Sigmoid colon (tissue), 7 donors: ENCODE data around the gene KNDC1. TPM values are rescaled to one million over a fixed set of nuclear protein-coding genes. Genes with fewer than 3 reads are reported as not detected.

Source experiments
- DNase-seq: peaks from one replicate; pipeline ENCODE4 v3.0.0-alpha.2; 2019
- H3K27ac ChIP-seq, 4 donors: fragments of 200-600 bp; sonication (generic); one replicate each; pipeline ENCODE4 v1.5.1; 2016 to 2019; ENCODE audit warnings: mild to moderate bottlenecking in 1 of 4
- H3K27me3 ChIP-seq, 3 donors: fragments of 200-600 bp; sonication (generic); one replicate each; pipeline ENCODE4 v1.5.1; 2019; ENCODE audit warnings: mild to moderate bottlenecking in 1 of 3
- H3K36me3 ChIP-seq, 4 donors: fragments of 200-600 bp; sonication (generic); one replicate each; pipeline ENCODE4 v1.5.1; 2016 to 2019
- H3K4me1 ChIP-seq, 4 donors: fragments of 200-600 bp; sonication (generic); one replicate each; pipeline ENCODE4 v1.5.1; 2017 to 2019
- H3K4me3 ChIP-seq, 4 donors: fragments of 200-600 bp; sonication (generic); one replicate each; pipeline ENCODE4 v1.5.1; 2017 to 2019; ENCODE audit warnings: mild to moderate bottlenecking in 2 of 4, moderate library complexity in 1 of 4
- H3K9me3 ChIP-seq, 4 donors: fragments of 200-600 bp in 3 of 4; sonication (generic) in 3 of 4; one replicate each; pipeline versions ENCODE4 v1.5.1 to v1.6.1; 2013 to 2019
- CTCF ChIP-seq, 4 experiments: fragments of 450-650 bp in 3 of 4; fragments of 200-600 bp in 1 of 4; IDR thresholded peaks; one replicate each; pipeline ENCODE4 v1.5.1; 2016 to 2019; ENCODE audit warnings: antibody characterized with exemption in 4 of 4, mild to moderate bottlenecking in 3 of 4, moderate library complexity in 2 of 4
- EP300 ChIP-seq, 4 donors: sonication (generic); formaldehyde crosslinking; IDR thresholded peaks; one replicate each; pipeline ENCODE4 v1.6.1; 2017; ENCODE audit warnings: antibody characterized with exemption in 4 of 4
- POLR2A ChIP-seq, 2 donors: fragments of 450-650 bp; IDR thresholded peaks; one replicate each; pipeline ENCODE4 v1.6.1; 2016; ENCODE audit warnings: antibody characterized with exemption in 2 of 2, mild to moderate bottlenecking in 2 of 2, moderate library complexity in 2 of 2
- POLR2AphosphoS5 ChIP-seq, 4 donors: sonication (generic); formaldehyde crosslinking; IDR thresholded peaks; one replicate each; pipeline ENCODE4 v1.6.1; 2017; ENCODE audit warnings: antibody characterized with exemption in 4 of 4
- WGBS, 2 donors: extraction: QIAGEN DNeasy Blood & Tissue Kit; methylation state at CpG; one replicate each; pipeline ENCODE4 v1.1.7; 2013; 5-methylcytosine and 5-hydroxymethylcytosine counted together
- intact Hi-C: fragments of 100-400 bp; cut with DNase I; formaldehyde crosslinking; loops from one replicate; pipeline ENCODE4 v1.15.1; 2023
- polyA plus RNA-seq, 3 donors: library from polyadenylated mRNA; stranded (reverse); fragments of 200-250 nt; gene quantifications; one replicate each; pipeline ENCODE4 v1.2.3, GENCODE V29; 2013
- total RNA-seq, 4 donors: library from RNA; depleted of rRNA; stranded (reverse); fragments of >200 nt; gene quantifications; one replicate each; pipeline ENCODE4 v1.1.0, GENCODE V29; 2016
- donor health status: healthy with polysubstance abuse.
- donor health status: Bipolar disorder and iron deficiency.
- donor health status: healthy.

KNDC1 gene
- total and polyA plus RNA-seq, 7 donors, result under 0.01 to 1.9 (median 0.26) TPM; not detected in 1

GRCh38 chr10:133252223-133252552, 92.2 kb downstream of the KNDC1 start:
- Histone ChIP-seq H3K9me3 (no peaks in the 10 kb centered on the region), H3K27me3 (peaks cover 0 to 47% (median 19%) of the 10 kb centered on the region in 3 donors), H3K4me3 (no peak overlapping the region), H3K4me1 (peaks cover 0 to 1% (median under 1%) of the 10 kb centered on the region in 4 donors), H3K36me3 (no peaks in the 10 kb centered on the region), H3K27ac (no peak overlapping the region)
- 66 to 85% methylated on average over 12 of the region's 12 CpGs for WGBS, 2 donors
- no peak for DNase-seq
- intact Hi-C loops, result no loop called here
- TF ChIP-seq CTCF (IDR thresholded peaks at IDR 0.05) (no peak), EP300 (IDR thresholded peaks at IDR 0.05) (no peak), POLR2AphosphoS5 (IDR thresholded peaks at IDR 0.05) (no peak), POLR2A (IDR thresholded peaks at IDR 0.05) (no peak)

GRCh38 chr10:133253361-133253955, 93.4 kb downstream of the KNDC1 start:
- no peak overlapping the region for H3K4me3 ChIP-seq
- intact Hi-C loops, result no loop called here
- TF ChIP-seq CTCF (IDR thresholded peaks at IDR 0.05), result no peak
- TF ChIP-seq EP300 (IDR thresholded peaks at IDR 0.05), result no peak
- TF ChIP-seq POLR2AphosphoS5 (IDR thresholded peaks at IDR 0.05), result no peak
- TF ChIP-seq POLR2A (IDR thresholded peaks at IDR 0.05), result no peak
- H3K9me3 ChIP-seq, result no peaks in the 10 kb centered on the region
- H3K4me1 ChIP-seq, result peaks cover 0 to 13% (median 11%) of the 10 kb centered on the region in 4 donors
- WGBS, 2 donors, result 78 to 79% methylated on average over 22 of the region's 22 CpGs
- no peak for DNase-seq
- no peaks in the 10 kb centered on the region for H3K36me3 ChIP-seq
- H3K27me3 ChIP-seq, result peaks cover 0 to 42% (median 8%) of the 10 kb centered on the region in 3 donors
- no peak overlapping the region for H3K27ac ChIP-seq

- Histone ChIP-seq H3K9me3 (no peaks in the 10 kb centered on the region), H3K27ac (no peak overlapping the region), H3K36me3 (no peaks in the 10 kb centered on the region), H3K27me3 (peaks cover 0 to 32% (median 1%) of the 10 kb centered on the region in 3 donors), H3K4me3 (no peak overlapping the region), H3K4me1 (peaks cover 0 to 13% (median 11%) of the 10 kb centered on the region in 4 donors)
- DNase-seq, result no peak
- WGBS, 2 donors, result 58 to 74% methylated on average over 13 of the region's 13 CpGs
- intact Hi-C loops, result no loop called here
- TF ChIP-seq CTCF (IDR thresholded peaks at IDR 0.05) (no peak), EP300 (IDR thresholded peaks at IDR 0.05) (no peak), POLR2A (IDR thresholded peaks at IDR 0.05) (no peak), POLR2AphosphoS5 (IDR thresholded peaks at IDR 0.05) (no peak)
Measured at GRCh38 chr10:133254421-133255120, 94.6 kb downstream of the KNDC1 start.

GRCh38 chr10:133255323-133255722, 95.3 kb downstream of the KNDC1 start:
- Histone ChIP-seq H3K4me1 (peaks cover 0 to 18% (median 11%) of the 10 kb centered on the region in 4 donors), H3K36me3 (no peaks in the 10 kb centered on the region), H3K27ac (no peak overlapping the region), H3K27me3 (peaks cover 0 to 27% (median 0%) of the 10 kb centered on the region in 3 donors), H3K9me3 (no peaks in the 10 kb centered on the region), H3K4me3 (no peak overlapping the region)
- no peak for DNase-seq
- WGBS, 2 donors, result 94% methylated on average over 15 of the region's 15 CpGs
- TF ChIP-seq EP300 (IDR thresholded peaks at IDR 0.05) (no peak), POLR2AphosphoS5 (IDR thresholded peaks at IDR 0.05) (no peak), CTCF (IDR thresholded peaks at IDR 0.05) (no peak)
- intact Hi-C loops, result no loop called here
